ENCODE results near the gene MAT2A.

- TF ChIP-seq EZH2 (IDR thresholded peaks at IDR 0.05; ENCODE audit: low read length) (no peak), CTCF (optimal IDR thresholded peaks at IDR 0.05 in 1 of 3, IDR thresholded peaks at IDR 0.05 in 1 of 3, conservative IDR thresholded peaks at IDR 0.05 in 1 of 3; ENCODE audit: extremely low read depth in 1 of 3, insufficient read depth in 2 of 3, low read length in 3 of 3) (no peak)
Measured at GRCh38 chr2:85548608-85548900, 9.6 kb downstream of the MAT2A start.
